ENCODE results near the gene GRIN1. TPM values are rescaled to one million over a fixed set of nuclear protein-coding genes. Genes with fewer than 3 reads are reported as not detected.

Gene GRIN1
- total RNA-seq, 1 experiment from 2014 or later = not detected

DNA sequence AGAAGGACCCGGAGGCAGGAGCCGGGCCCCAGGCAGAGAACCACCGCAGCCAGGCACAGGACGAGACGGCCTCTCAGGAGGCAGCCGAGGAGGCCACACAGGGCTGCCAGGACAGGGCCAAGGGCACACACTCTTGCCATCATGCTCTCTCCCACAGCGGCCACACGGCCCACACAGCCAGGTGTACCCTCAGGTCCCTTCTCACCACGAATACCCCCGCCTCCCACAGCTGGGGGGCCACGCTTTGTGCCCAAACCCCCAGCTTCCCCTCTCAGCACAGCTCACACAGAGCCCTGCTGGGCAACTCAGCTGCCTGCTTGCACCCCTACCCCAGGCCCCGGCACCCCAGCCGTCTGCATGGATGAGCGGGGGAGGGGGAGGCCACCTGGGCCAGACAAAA is 54.8 kb downstream of the GRIN1 start:
- ChIA-PET POLR2A (ENCODE audit: unreplicated experiment) (no interaction called here), CTCF (no interaction called here)
- H3K27me3 ChIP-seq (ENCODE audit: insufficient read depth, low read depth) = no peaks in the 10 kb centered on the region
- no peaks in the 10 kb centered on the region for H3K9me2 ChIP-seq (ENCODE audit: insufficient read depth)
- H3K27ac ChIP-seq = no peak overlapping the region
- no peak for DNase-seq
- no peak overlapping the region for H3K4me2 ChIP-seq
- BruUV-seq (replicated peaks) = no TSS peak
- H3F3A ChIP-seq (ENCODE audit: insufficient read depth, low read depth) = peaks cover 42% of the 10 kb centered on the region
- no peaks in the 10 kb centered on the region for H3K36me3 ChIP-seq (ENCODE audit: low read depth)
- peaks cover 64% of the 10 kb centered on the region for H3K4me1 ChIP-seq (replicated peaks; ENCODE audit: insufficient read depth)
- peaks cover 57% of the 10 kb centered on the region for H3K79me2 ChIP-seq (ENCODE audit: low read depth)
- TF ChIP-seq, protein P1, sequence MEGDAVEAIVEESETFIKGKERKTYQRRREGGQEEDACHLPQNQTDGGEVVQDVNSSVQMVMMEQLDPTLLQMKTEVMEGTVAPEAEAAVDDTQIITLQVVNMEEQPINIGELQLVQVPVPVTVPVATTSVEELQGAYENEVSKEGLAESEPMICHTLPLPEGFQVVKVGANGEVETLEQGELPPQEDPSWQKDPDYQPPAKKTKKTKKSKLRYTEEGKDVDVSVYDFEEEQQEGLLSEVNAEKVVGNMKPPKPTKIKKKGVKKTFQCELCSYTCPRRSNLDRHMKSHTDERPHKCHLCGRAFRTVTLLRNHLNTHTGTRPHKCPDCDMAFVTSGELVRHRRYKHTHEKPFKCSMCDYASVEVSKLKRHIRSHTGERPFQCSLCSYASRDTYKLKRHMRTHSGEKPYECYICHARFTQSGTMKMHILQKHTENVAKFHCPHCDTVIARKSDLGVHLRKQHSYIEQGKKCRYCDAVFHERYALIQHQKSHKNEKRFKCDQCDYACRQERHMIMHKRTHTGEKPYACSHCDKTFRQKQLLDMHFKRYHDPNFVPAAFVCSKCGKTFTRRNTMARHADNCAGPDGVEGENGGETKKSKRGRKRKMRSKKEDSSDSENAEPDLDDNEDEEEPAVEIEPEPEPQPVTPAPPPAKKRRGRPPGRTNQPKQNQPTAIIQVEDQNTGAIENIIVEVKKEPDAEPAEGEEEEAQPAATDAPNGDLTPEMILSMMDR (conservative IDR thresholded peaks at IDR 0.05) = no peak
- TF ChIP-seq EZH2 (IDR thresholded peaks at IDR 0.05; ENCODE audit: low read depth) = no peak
- H2AFZ ChIP-seq = no peak overlapping the region
- peaks cover 69% of the 10 kb centered on the region for H4K20me1 ChIP-seq (ENCODE audit: insufficient read depth)
- H3K4me3 ChIP-seq = no peak overlapping the region
- intact Hi-C loops (cut with micrococcal nuclease; ENCODE audit: unreplicated experiment) = no loop called here
- no peaks in the 10 kb centered on the region for H3K9me3 ChIP-seq (ENCODE audit: insufficient read depth, low read depth)

DNA sequence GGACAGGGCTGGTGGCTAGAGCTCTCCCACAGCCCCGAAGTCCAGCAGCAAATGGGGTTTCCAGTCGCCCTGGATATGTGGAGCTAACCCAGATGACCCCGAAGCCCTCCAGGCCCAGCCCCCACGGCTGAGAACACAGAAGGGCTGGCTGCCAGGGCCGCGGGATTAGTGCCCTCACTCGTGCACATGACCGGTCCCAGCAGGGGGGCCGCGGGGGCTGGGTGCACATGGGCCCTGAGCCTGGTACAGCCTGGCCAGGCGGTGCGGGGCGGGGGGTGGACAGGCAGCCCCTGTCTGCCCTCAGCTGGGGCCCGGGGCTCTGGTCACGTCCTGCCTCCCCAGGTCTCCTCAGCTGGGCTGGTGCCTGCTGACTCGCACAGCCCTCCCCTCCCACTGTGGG is 55.4 kb downstream of the GRIN1 start:
- TF ChIP-seq, protein P1 (conservative IDR thresholded peaks at IDR 0.05) = no peak
- TF ChIP-seq EZH2 (IDR thresholded peaks at IDR 0.05; ENCODE audit: low read depth) = no peak
- peaks cover 39% of the 10 kb centered on the region for H3F3A ChIP-seq (ENCODE audit: insufficient read depth, low read depth)
- peaks cover 68% of the 10 kb centered on the region for H3K4me1 ChIP-seq (replicated peaks; ENCODE audit: insufficient read depth)
- H3K9me3 ChIP-seq (ENCODE audit: insufficient read depth, low read depth) = no peaks in the 10 kb centered on the region
- H3K4me2 ChIP-seq = peak overlapping the region; percentile 71
- BruUV-seq (replicated peaks) = no TSS peak
- intact Hi-C loops (cut with micrococcal nuclease; ENCODE audit: unreplicated experiment) = no loop called here
- no peak for DNase-seq
- no peaks in the 10 kb centered on the region for H3K9me2 ChIP-seq (ENCODE audit: insufficient read depth)
- POLR2A ChIA-PET (ENCODE audit: unreplicated experiment) = no interaction called here
- CTCF ChIA-PET = interaction anchor here (1.1 kb wide), 1 partner anchor 42 kb away, joined by 6 read pairs; no protein-coding TSS in a partner anchor
- no peak overlapping the region for H3K4me3 ChIP-seq
- peaks cover 63% of the 10 kb centered on the region for H3K79me2 ChIP-seq (ENCODE audit: low read depth)
- no peak overlapping the region for H2AFZ ChIP-seq
- H3K36me3 ChIP-seq (ENCODE audit: low read depth) = no peaks in the 10 kb centered on the region
- H3K27ac ChIP-seq = no peak overlapping the region
- H3K27me3 ChIP-seq (ENCODE audit: insufficient read depth, low read depth) = no peaks in the 10 kb centered on the region
- H4K20me1 ChIP-seq (ENCODE audit: insufficient read depth) = peaks cover 68% of the 10 kb centered on the region

DNA sequence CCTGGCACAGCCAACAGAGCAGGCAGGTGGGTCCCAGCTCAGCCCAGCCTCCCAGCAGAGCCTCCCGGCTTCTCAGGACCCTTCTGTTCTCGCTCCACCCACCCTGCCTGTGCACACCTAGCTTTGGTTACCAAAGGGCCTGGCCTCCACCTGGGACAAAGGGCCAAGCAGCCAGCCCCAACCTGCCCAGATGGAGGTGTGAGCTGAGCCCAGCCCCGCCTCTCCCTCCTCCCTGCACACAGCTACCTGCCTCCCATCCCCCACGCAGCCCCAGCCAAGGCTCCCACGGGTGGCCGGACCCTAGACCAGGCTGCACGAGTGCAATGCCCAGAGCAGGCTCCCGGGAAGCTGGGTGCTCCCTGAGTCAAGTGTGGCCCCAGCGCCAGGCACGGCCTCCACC is 56.0 kb downstream of the GRIN1 start:
- TF ChIP-seq, protein P1 (conservative IDR thresholded peaks at IDR 0.05) = no peak
- TF ChIP-seq EZH2 (IDR thresholded peaks at IDR 0.05; ENCODE audit: low read depth) = no peak
- peaks cover 34% of the 10 kb centered on the region for H3F3A ChIP-seq (ENCODE audit: insufficient read depth, low read depth)
- BruUV-seq (replicated peaks) = no TSS peak
- H3K4me3 ChIP-seq = peak overlapping the region; percentile 5; the same call in 1 of the 2 replicates
- peak in 1 of 2 experiments; percentile 55 for DNase-seq
- peak overlapping the region; percentile 71 for H3K4me2 ChIP-seq
- H3K9me2 ChIP-seq (ENCODE audit: insufficient read depth) = no peaks in the 10 kb centered on the region
- peaks cover 65% of the 10 kb centered on the region for H3K4me1 ChIP-seq (replicated peaks; ENCODE audit: insufficient read depth)
- POLR2A ChIA-PET (ENCODE audit: unreplicated experiment) = interaction anchor here (0.6 to 0.7 kb wide), 5 partner anchors 45 to 832 kb away, joined by 3 to 8 read pairs (median 4); partner anchors contain the start of gene CLIC3
- intact Hi-C loops (cut with micrococcal nuclease; ENCODE audit: unreplicated experiment) = no loop called here
- H3K27ac ChIP-seq = no peak overlapping the region
- CTCF ChIA-PET = interaction anchor here (0.6 to 1.1 kb wide), 2 partner anchors 28 to 42 kb away, joined by 3 to 6 read pairs; no protein-coding TSS in a partner anchor
- H3K27me3 ChIP-seq (ENCODE audit: insufficient read depth, low read depth) = no peaks in the 10 kb centered on the region
- H3K36me3 ChIP-seq (ENCODE audit: low read depth) = no peaks in the 10 kb centered on the region
- H3K79me2 ChIP-seq (ENCODE audit: low read depth) = peaks cover 61% of the 10 kb centered on the region
- H4K20me1 ChIP-seq (ENCODE audit: insufficient read depth) = peaks cover 63% of the 10 kb centered on the region
- no peaks in the 10 kb centered on the region for H3K9me3 ChIP-seq (ENCODE audit: insufficient read depth, low read depth)
- no peak overlapping the region for H2AFZ ChIP-seq
